Activated T-helper 1 cell treated with Interleukin-2 at 50 U/mL for 16 hours (primary cell): Measurements from ENCODE around the gene NPTXR.

Experiments used
- DNase-seq: peaks from one replicate; pipeline ENCODE4 v3.0.0-alpha.2; 2020; ENCODE audit warnings: low read depth

Gene NPTXR

GRCh38 chr22:38796262-38796957, 47.4 kb downstream of the NPTXR start:
- DNase-seq, result no peak

GRCh38 chr22:38795569-38795968, 48.3 kb downstream of the NPTXR start:
- no peak for DNase-seq

GRCh38 chr22:38793721-38794466, 49.9 kb downstream of the NPTXR start, which contains the start of gene DNAL4:
DNAL4 (minus strand) TSS chr22:38794143; CDS start chr22:38782731, 11,412 bp downstream.
- DNase-seq, result peak; percentile 81

- DNase-seq, result no peak
These were observed 50.5 kb downstream of the NPTXR start for GRCh38 chr22:38793317-38793716.

- no peak for DNase-seq
These were observed 51.0 kb downstream of the NPTXR start for GRCh38 chr22:38792833-38793232.

GRCh38 chr22:38789606-38790005, 54.2 kb downstream of the NPTXR start:
- DNase-seq, result no peak

GRCh38 chr22:38788846-38789245, 55.0 kb downstream of the NPTXR start:
- no peak for DNase-seq

- no peak for DNase-seq
These were observed 55.6 kb downstream of the NPTXR start for GRCh38 chr22:38788021-38788816.

GRCh38 chr22:38786631-38787030, 57.2 kb downstream of the NPTXR start:
- DNase-seq, result no peak

GRCh38 chr22:38784856-38785255, 59.0 kb downstream of the NPTXR start:
- no peak for DNase-seq

GRCh38 chr22:38784035-38784434, 59.8 kb downstream of the NPTXR start:
- DNase-seq, result no peak

GRCh38 chr22:38783095-38783615, 60.7 kb downstream of the NPTXR start:
- no peak for DNase-seq

GRCh38 chr22:38782402-38783094, 61.3 kb downstream of the NPTXR start:
- DNase-seq, result no peak

GRCh38 chr22:38781033-38781432, 62.8 kb downstream of the NPTXR start:
- no peak for DNase-seq

GRCh38 chr22:38777087-38777671, 66.6 kb downstream of the NPTXR start:
- no peak for DNase-seq

GRCh38 chr22:38776086-38776485, 67.7 kb downstream of the NPTXR start:
- DNase-seq, result no peak

GRCh38 chr22:38775656-38776055, 68.2 kb downstream of the NPTXR start:
- no peak for DNase-seq

GRCh38 chr22:38774496-38775166, 69.2 kb downstream of the NPTXR start:
- no peak for DNase-seq

GRCh38 chr22:38773363-38773946, 70.4 kb downstream of the NPTXR start:
- no peak for DNase-seq

GRCh38 chr22:38772623-38772873, 71.3 kb downstream of the NPTXR start:
- no peak for DNase-seq
